NCI-H2029 (cell line): Measurements from ENCODE around the gene RAPGEF6.
A peak's percentile ranks its signal among the peaks of the same experiment; 100 is the strongest.

Experiments
- DNase-seq: peaks from one replicate; lab custom pipeline; 2025; lab: John Stamatoyannopoulos, UW

Gene RAPGEF6

GRCh38 chr5:131539251-131539650 is 95.8 kb downstream of the RAPGEF6 start:
- no peak for DNase-seq

- no peak for DNase-seq
Measured at GRCh38 chr5:131538177-131538593, 96.8 kb downstream of the RAPGEF6 start.

- DNase-seq: no peak
Measured at GRCh38 chr5:131536850-131537448, 98.1 kb downstream of the RAPGEF6 start.

- DNase-seq: peak; percentile 75
Measured at GRCh38 chr5:131536211-131536826, 98.7 kb downstream of the RAPGEF6 start.

- DNase-seq: no peak
Measured at GRCh38 chr5:131534974-131535373, 100.1 kb downstream of the RAPGEF6 start.

GRCh38 chr5:131533836-131534235 is 101.2 kb downstream of the RAPGEF6 start:
- no peak for DNase-seq

- no peak for DNase-seq
Measured at GRCh38 chr5:131532031-131532640, 102.9 kb downstream of the RAPGEF6 start.

- DNase-seq: peak; percentile 40
Measured at GRCh38 chr5:131530706-131531331, 104.2 kb downstream of the RAPGEF6 start.

GRCh38 chr5:131528682-131529081 is 106.3 kb downstream of the RAPGEF6 start:
- DNase-seq: no peak

- no peak for DNase-seq
Measured at GRCh38 chr5:131525805-131526204, 109.2 kb downstream of the RAPGEF6 start.

GRCh38 chr5:131524431-131524830 is 110.6 kb downstream of the RAPGEF6 start:
- DNase-seq: no peak

GRCh38 chr5:131523500-131524185 is 111.4 kb downstream of the RAPGEF6 start:
- DNase-seq: no peak

- no peak for DNase-seq
Measured at GRCh38 chr5:131521252-131521651, 113.8 kb downstream of the RAPGEF6 start.

GRCh38 chr5:131515348-131515747 is 119.7 kb downstream of the RAPGEF6 start:
- no peak for DNase-seq

- DNase-seq: no peak
Measured at GRCh38 chr5:131514316-131515283, 120.4 kb downstream of the RAPGEF6 start.

GRCh38 chr5:131513780-131514179 is 121.2 kb downstream of the RAPGEF6 start:
- no peak for DNase-seq

- no peak for DNase-seq
Measured at GRCh38 chr5:131511934-131512333, 123.1 kb downstream of the RAPGEF6 start.

GRCh38 chr5:131509801-131510200 is 125.2 kb downstream of the RAPGEF6 start:
- DNase-seq: no peak

- DNase-seq: no peak
Measured at GRCh38 chr5:131505237-131505908, 129.7 kb downstream of the RAPGEF6 start.

- DNase-seq: no peak
Measured at GRCh38 chr5:131496400-131496713, 138.7 kb downstream of the RAPGEF6 start.
